Esophagus squamous epithelium (tissue), 5 donors: Measurements from ENCODE around the gene TUBB6. TPM values are rescaled to one million over a fixed set of nuclear protein-coding genes. Genes with fewer than 3 reads are reported as not detected.
A peak's percentile ranks its signal among the peaks of the same experiment; 100 is the strongest.

Experiments used
- DNase-seq: peaks from one replicate; lab custom pipeline; 2025; lab: John Stamatoyannopoulos, UW
- H3K27ac ChIP-seq, 4 donors: fragments of 200-600 bp; sonication (generic); one replicate each; pipeline ENCODE4 v1.5.1; 2016 to 2019; ENCODE audit warnings: mild to moderate bottlenecking in 1 of 4
- H3K27me3 ChIP-seq, 4 donors: fragments of 200-600 bp; sonication (generic); 1 replicate in 3 of 4; 2 replicates in 1 of 4; pipeline versions ENCODE4 v1.5.1 to v1.6.0; 2017 to 2021; ENCODE audit warnings: antibody characterized with exemption in 1 of 4
- H3K36me3 ChIP-seq, 3 donors: fragments of 200-600 bp; sonication (generic); one replicate each; pipeline ENCODE4 v1.5.1; 2016 to 2019
- H3K4me1 ChIP-seq, 3 donors: fragments of 200-600 bp; sonication (generic); one replicate each; pipeline ENCODE4 v1.5.1; 2017 to 2019
- H3K4me3 ChIP-seq, 4 donors: fragments of 200-600 bp; sonication (generic); 1 replicate in 3 of 4; 2 replicates in 1 of 4; pipeline ENCODE4 v1.5.1; 2016 to 2019; ENCODE audit warnings: mild to moderate bottlenecking in 2 of 4, moderate library complexity in 1 of 4
- H3K9me3 ChIP-seq, 3 donors: fragments of 200-600 bp; sonication (generic); one replicate each; pipeline ENCODE4 v1.5.1; 2016 to 2019
- POLR2A ChIP-seq, 4 donors: fragments of 450-650 bp; IDR thresholded peaks; one replicate each; pipeline ENCODE4 v1.6.1; 2017; ENCODE audit warnings: antibody characterized with exemption in 4 of 4, mild to moderate bottlenecking in 4 of 4, moderate library complexity in 3 of 4
- WGBS, 2 donors: methylation state at CpG; one replicate each; pipeline ENCODE4 v1.1.5; 2018; 5-methylcytosine and 5-hydroxymethylcytosine counted together
- intact Hi-C: fragments of 100-400 bp; cut with DNase I; formaldehyde crosslinking; loops from one replicate; pipeline ENCODE4 v1.15.0; 2022
- total RNA-seq, 4 donors: library from RNA; depleted of rRNA; stranded (reverse); fragments of >200 nt; gene quantifications; one replicate each; pipeline ENCODE4 v1.1.0, GENCODE V29; 2016
- TF ChIP-seq, protein P1 (sequence below), 6 experiments: fragments of 450-650 bp in 4 of 6; fragments of 200-600 bp in 2 of 6; sonication (generic) in 2 of 6; IDR thresholded peaks; one replicate each; pipeline ENCODE4 v1.5.1; 2016 to 2019; ENCODE audit warnings: antibody characterized with exemption in 6 of 6, mild to moderate bottlenecking in 4 of 6, moderate library complexity in 4 of 6
- donor health status: DM: yes; HTN: yes; CAD: no.

The TUBB6 gene
- total RNA-seq, 4 donors from 2014 or later: 288 to 406 (median 337) TPM

GRCh38 chr18:12313530-12314245, 5.6 kb downstream of the TUBB6 start:
- H3K4me1 ChIP-seq: peaks cover 38 to 84% (median 61%) of the 10 kb centered on the region in 3 donors
- DNase-seq: no peak
- 79 to 82% methylated on average over 5 of the region's 5 CpGs for WGBS, 2 donors
- peaks cover 0 to 2% (median 0%) of the 10 kb centered on the region in 4 donors for H3K27me3 ChIP-seq
- H3K27ac ChIP-seq: peak overlapping the region; percentile 19 to 85 (median 56)
- H3K36me3 ChIP-seq: peaks cover 0 to 82% (median 16%) of the 10 kb centered on the region in 3 donors
- peaks cover 0 to 15% (median 11%) of the 10 kb centered on the region in 3 donors for H3K9me3 ChIP-seq
- intact Hi-C loops: no loop called here
- TF ChIP-seq, protein P1, sequence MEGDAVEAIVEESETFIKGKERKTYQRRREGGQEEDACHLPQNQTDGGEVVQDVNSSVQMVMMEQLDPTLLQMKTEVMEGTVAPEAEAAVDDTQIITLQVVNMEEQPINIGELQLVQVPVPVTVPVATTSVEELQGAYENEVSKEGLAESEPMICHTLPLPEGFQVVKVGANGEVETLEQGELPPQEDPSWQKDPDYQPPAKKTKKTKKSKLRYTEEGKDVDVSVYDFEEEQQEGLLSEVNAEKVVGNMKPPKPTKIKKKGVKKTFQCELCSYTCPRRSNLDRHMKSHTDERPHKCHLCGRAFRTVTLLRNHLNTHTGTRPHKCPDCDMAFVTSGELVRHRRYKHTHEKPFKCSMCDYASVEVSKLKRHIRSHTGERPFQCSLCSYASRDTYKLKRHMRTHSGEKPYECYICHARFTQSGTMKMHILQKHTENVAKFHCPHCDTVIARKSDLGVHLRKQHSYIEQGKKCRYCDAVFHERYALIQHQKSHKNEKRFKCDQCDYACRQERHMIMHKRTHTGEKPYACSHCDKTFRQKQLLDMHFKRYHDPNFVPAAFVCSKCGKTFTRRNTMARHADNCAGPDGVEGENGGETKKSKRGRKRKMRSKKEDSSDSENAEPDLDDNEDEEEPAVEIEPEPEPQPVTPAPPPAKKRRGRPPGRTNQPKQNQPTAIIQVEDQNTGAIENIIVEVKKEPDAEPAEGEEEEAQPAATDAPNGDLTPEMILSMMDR (IDR thresholded peaks at IDR 0.05): no peak
- TF ChIP-seq POLR2A (IDR thresholded peaks at IDR 0.05): no peak
- H3K4me3 ChIP-seq: no peak overlapping the region

DNA sequence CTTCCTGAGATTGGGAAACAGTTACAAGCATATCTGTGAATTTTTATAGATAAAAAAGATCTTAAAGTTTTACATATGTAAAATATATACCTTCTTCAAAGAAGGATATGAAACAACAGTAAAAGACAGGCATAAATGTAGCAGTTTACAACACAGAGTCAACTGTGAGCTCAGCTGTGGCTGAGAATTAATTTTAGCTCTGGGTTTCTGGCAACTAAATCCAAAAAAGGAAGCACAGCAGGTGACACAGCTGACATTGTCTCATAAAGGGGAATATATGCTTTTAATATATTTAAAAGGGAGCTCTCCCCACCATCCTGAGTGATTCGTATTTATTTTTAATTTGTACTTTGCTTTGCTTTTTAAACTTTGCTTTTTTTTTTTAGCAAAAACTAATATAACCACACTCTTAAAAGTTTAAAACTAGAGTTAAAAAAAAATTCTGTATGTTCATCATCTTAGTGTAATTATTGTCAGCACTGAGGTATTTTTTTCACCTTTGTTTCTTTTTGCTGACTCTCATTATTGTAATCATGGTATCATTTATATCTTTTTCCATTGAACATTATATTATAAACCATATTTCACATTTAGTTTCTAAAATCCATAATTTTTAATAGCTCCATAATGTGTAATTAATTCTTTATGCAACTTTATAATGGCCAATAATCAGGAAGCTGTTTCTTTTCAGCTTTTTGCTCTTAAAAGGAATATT, 6.7 kb downstream of the TUBB6 start:
- H3K36me3 ChIP-seq: peaks cover 0 to 89% (median 16%) of the 10 kb centered on the region in 3 donors
- H3K4me1 ChIP-seq: peaks cover 34 to 76% (median 58%) of the 10 kb centered on the region in 3 donors
- intact Hi-C loops: no loop called here
- no peaks in the 10 kb centered on the region for H3K27me3 ChIP-seq
- H3K27ac ChIP-seq: peak overlapping the region; percentile 62 to 85 (median 76)
- no peak for DNase-seq
- TF ChIP-seq POLR2A (IDR thresholded peaks at IDR 0.05): no peak
- TF ChIP-seq, protein P1 (IDR thresholded peaks at IDR 0.05): no peak
- 59 to 73% methylated on average over 1 of the region's 1 CpG for WGBS, 2 donors
- H3K4me3 ChIP-seq: no peak overlapping the region
- peaks cover 0 to 15% (median 11%) of the 10 kb centered on the region in 3 donors for H3K9me3 ChIP-seq

DNA sequence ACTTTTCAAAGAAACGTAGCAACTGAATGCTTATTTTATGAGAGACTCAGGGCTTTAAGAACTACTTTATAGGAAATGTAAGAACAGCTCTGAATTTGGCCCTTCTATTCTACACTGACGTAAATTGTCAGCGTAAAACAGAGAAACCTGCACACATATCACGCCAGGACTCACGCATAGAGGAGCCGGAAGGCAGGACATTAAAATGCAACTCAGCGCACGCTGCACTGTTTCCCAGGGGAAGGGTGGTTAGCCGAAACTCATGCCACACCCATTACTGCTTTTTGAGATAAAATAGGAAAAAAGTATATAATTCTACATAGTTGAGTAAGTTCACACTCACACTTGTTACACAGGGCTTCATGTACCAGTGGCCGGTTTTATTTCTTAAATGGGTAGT, 7.4 kb downstream of the TUBB6 start:
- 34 to 36% methylated on average over 10 of the region's 10 CpGs for WGBS, 2 donors
- peaks cover 29 to 72% (median 52%) of the 10 kb centered on the region in 3 donors for H3K4me1 ChIP-seq
- no peaks in the 10 kb centered on the region for H3K27me3 ChIP-seq
- peaks cover 0 to 15% (median 11%) of the 10 kb centered on the region in 3 donors for H3K9me3 ChIP-seq
- TF ChIP-seq, protein P1 (IDR thresholded peaks at IDR 0.05): no peak
- TF ChIP-seq POLR2A (IDR thresholded peaks at IDR 0.05): no peak
- H3K27ac ChIP-seq: peak overlapping the region; percentile 62 to 85 (median 76)
- no peak for DNase-seq
- H3K4me3 ChIP-seq: peak overlapping the region in 3 of 4 donors; percentile 5 to 17 (median 6)
- H3K36me3 ChIP-seq: peaks cover 0 to 92% (median 16%) of the 10 kb centered on the region in 3 donors
- intact Hi-C loops: no loop called here

- peak overlapping the region in 2 of 4 donors; percentile 6 to 17 for H3K4me3 ChIP-seq
- WGBS, 2 donors: 26 to 37% methylated on average over 2 to 5 of the region's 5 CpGs
- H3K27ac ChIP-seq: peak overlapping the region; percentile 62 to 85 (median 76)
- H3K36me3 ChIP-seq: peaks cover 0 to 92% (median 14%) of the 10 kb centered on the region in 3 donors
- H3K9me3 ChIP-seq: peaks cover 0 to 15% (median 11%) of the 10 kb centered on the region in 3 donors
- no peak for DNase-seq
- peaks cover 29 to 72% (median 51%) of the 10 kb centered on the region in 3 donors for H3K4me1 ChIP-seq
- H3K27me3 ChIP-seq: no peaks in the 10 kb centered on the region
- intact Hi-C loops: no loop called here
- TF ChIP-seq, protein P1 (IDR thresholded peaks at IDR 0.05): no peak
- no peak for TF ChIP-seq POLR2A (IDR thresholded peaks at IDR 0.05)
Measured at GRCh38 chr18:12315911-12316310, 7.9 kb downstream of the TUBB6 start.
